ENCODE data around the gene KCNAB2.

The KCNAB2 gene

GRCh38 chr1:6133146-6133895 is 87.6 kb downstream of the KCNAB2 start:
- H3K4me3 ChIP-seq (ENCODE audit: low read depth, low read length): no peak overlapping the region
- H3K79me2 ChIP-seq: no peaks in the 10 kb centered on the region
- no peak overlapping the region for H3K9ac ChIP-seq
- no peaks in the 10 kb centered on the region for H3K36me3 ChIP-seq (ENCODE audit: control insufficient read depth, insufficient read depth, low read length)
- H2AFZ ChIP-seq: no peak overlapping the region
- no peak overlapping the region for H3K27ac ChIP-seq
- no peaks in the 10 kb centered on the region for H3K9me3 ChIP-seq (ENCODE audit: control insufficient read depth, low read length)
- no peaks in the 10 kb centered on the region for H3K27me3 ChIP-seq (ENCODE audit: control insufficient read depth, insufficient read depth, low read length)
- no peak for TF ChIP-seq CTCF (IDR thresholded peaks at IDR 0.05)
- no peaks in the 10 kb centered on the region for H3K4me1 ChIP-seq
- no peak overlapping the region for H3K4me2 ChIP-seq (ENCODE audit: low read length)

DNA sequence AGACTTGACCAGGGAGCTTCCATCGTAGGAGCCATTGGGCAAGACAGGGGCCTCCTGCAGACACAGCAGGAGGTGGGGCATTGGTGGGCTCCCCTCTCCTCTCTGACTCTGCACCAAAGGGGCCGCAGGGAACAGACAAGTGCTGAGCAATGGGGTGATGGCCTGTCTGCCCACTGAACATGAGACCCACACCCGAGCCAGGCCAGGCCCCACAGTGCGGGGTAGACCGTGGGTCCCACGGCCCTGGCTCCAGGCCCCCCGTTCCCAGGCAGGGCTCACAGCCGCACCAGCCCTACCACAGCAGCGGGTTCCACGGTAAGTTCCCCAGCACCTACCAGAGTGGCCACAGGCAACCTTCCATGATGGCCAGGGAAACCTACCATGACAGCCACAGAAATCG is 88.5 kb downstream of the KCNAB2 start:
- no peak for TF ChIP-seq CTCF (IDR thresholded peaks at IDR 0.05)
- no peaks in the 10 kb centered on the region for H3K9me3 ChIP-seq (ENCODE audit: control insufficient read depth, low read length)
- no peak overlapping the region for H3K9ac ChIP-seq
- H3K4me1 ChIP-seq: no peaks in the 10 kb centered on the region
- no peak overlapping the region for H3K4me2 ChIP-seq (ENCODE audit: low read length)
- no peak overlapping the region for H3K27ac ChIP-seq
- H3K4me3 ChIP-seq (ENCODE audit: low read depth, low read length): no peak overlapping the region
- H3K27me3 ChIP-seq (ENCODE audit: control insufficient read depth, insufficient read depth, low read length): no peaks in the 10 kb centered on the region
- no peak overlapping the region for H2AFZ ChIP-seq
- H3K79me2 ChIP-seq: no peaks in the 10 kb centered on the region
- no peaks in the 10 kb centered on the region for H3K36me3 ChIP-seq (ENCODE audit: control insufficient read depth, insufficient read depth, low read length)

GRCh38 chr1:6134741-6135510 is 89.2 kb downstream of the KCNAB2 start:
- H3K27ac ChIP-seq: no peak overlapping the region

GRCh38 chr1:6136516-6137220 is 91.0 kb downstream of the KCNAB2 start:
- Histone ChIP-seq H3K27ac (no peak overlapping the region), H3K36me3 (ENCODE audit: control insufficient read depth, insufficient read depth, low read length) (no peaks in the 10 kb centered on the region), H3K4me1 (no peaks in the 10 kb centered on the region), H3K9me3 (ENCODE audit: control insufficient read depth, low read length) (no peaks in the 10 kb centered on the region), H3K4me3 (ENCODE audit: low read depth, low read length) (no peak overlapping the region), H3K27me3 (ENCODE audit: control insufficient read depth, insufficient read depth, low read length) (no peaks in the 10 kb centered on the region), H3K79me2 (no peaks in the 10 kb centered on the region), H3K9ac (no peak overlapping the region), H3K4me2 (ENCODE audit: low read length) (no peak overlapping the region), H2AFZ (no peak overlapping the region)
- TF ChIP-seq CTCF (IDR thresholded peaks at IDR 0.05): no peak

More at GRCh38 chr1:6134741-6135510, 89.2 kb downstream of the KCNAB2 start:
- H3K4me2 ChIP-seq (ENCODE audit: low read length): no peak overlapping the region
- no peaks in the 10 kb centered on the region for H3K79me2 ChIP-seq
- no peaks in the 10 kb centered on the region for H3K4me1 ChIP-seq
- no peak overlapping the region for H3K9ac ChIP-seq
- no peak for TF ChIP-seq CTCF (IDR thresholded peaks at IDR 0.05)
- H3K9me3 ChIP-seq (ENCODE audit: control insufficient read depth, low read length): no peaks in the 10 kb centered on the region
- H2AFZ ChIP-seq: no peak overlapping the region
- H3K36me3 ChIP-seq (ENCODE audit: control insufficient read depth, insufficient read depth, low read length): no peaks in the 10 kb centered on the region
- no peak overlapping the region for H3K4me3 ChIP-seq (ENCODE audit: low read depth, low read length)
- H3K27me3 ChIP-seq (ENCODE audit: control insufficient read depth, insufficient read depth, low read length): no peaks in the 10 kb centered on the region

Measured in parathyroid adenoma (tissue), 2 donors.